SJSA1 (cell line): ENCODE results near the gene AIF1. TPM values are rescaled to one million over a fixed set of nuclear protein-coding genes. Genes with fewer than 3 reads are reported as not detected.
"Not testable (repeated sequence)": the region's sequence is repeated elsewhere in the genome, so short reads cannot be mapped to it uniquely, and the experiment has no call there.

Experiments used
- DNase-seq, 2 experiments: peaks; one replicate each; pipeline ENCODE4 v3.0.0-alpha.2; 2015 to 2020; ENCODE audit warnings: low spot score in 2 of 2, low read depth in 1 of 2
- H3K27ac ChIP-seq: fragments of 250-450 bp; sonication (Bioruptor Pico); 2 replicates; pipeline ENCODE4 v1.5.1; 2020; ENCODE audit warnings: mild to moderate bottlenecking, moderate library complexity
- H3K27me3 ChIP-seq: fragments of 250-450 bp; sonication (Bioruptor Pico); replicated peaks from 2 replicates; pipeline ENCODE4 v1.5.1; 2020; ENCODE audit warnings: mild to moderate bottlenecking, moderate library complexity
- H3K36me3 ChIP-seq: fragments of 250-450 bp; sonication (Bioruptor Pico); 2 replicates; pipeline ENCODE4 v1.5.1; 2020; ENCODE audit warnings: mild to moderate bottlenecking
- H3K4me1 ChIP-seq: fragments of 250-450 bp; sonication (Bioruptor Pico); replicated peaks from 2 replicates; pipeline ENCODE4 v1.6.1; 2021; ENCODE audit warnings: mild to moderate bottlenecking
- H3K4me3 ChIP-seq: fragments of 250-450 bp; sonication (Bioruptor Pico); 2 replicates; pipeline ENCODE4 v1.5.1; 2020; ENCODE audit warnings: mild to moderate bottlenecking
- H3K9me3 ChIP-seq: fragments of 250-450 bp; sonication (Bioruptor Pico); replicated peaks from 2 replicates; pipeline ENCODE4 v1.5.1; 2020; ENCODE audit warnings: mild to moderate bottlenecking
- total RNA-seq: library from RNA; depleted of rRNA; stranded (reverse); fragments of >200 nt; shearing (Covaris generic); gene quantifications from 2 replicates; pipeline ENCODE4 v1.2.3, GENCODE V29; 2014

The AIF1 gene
- total RNA-seq, 1 experiment from 2014 or later = not detected

DNA sequence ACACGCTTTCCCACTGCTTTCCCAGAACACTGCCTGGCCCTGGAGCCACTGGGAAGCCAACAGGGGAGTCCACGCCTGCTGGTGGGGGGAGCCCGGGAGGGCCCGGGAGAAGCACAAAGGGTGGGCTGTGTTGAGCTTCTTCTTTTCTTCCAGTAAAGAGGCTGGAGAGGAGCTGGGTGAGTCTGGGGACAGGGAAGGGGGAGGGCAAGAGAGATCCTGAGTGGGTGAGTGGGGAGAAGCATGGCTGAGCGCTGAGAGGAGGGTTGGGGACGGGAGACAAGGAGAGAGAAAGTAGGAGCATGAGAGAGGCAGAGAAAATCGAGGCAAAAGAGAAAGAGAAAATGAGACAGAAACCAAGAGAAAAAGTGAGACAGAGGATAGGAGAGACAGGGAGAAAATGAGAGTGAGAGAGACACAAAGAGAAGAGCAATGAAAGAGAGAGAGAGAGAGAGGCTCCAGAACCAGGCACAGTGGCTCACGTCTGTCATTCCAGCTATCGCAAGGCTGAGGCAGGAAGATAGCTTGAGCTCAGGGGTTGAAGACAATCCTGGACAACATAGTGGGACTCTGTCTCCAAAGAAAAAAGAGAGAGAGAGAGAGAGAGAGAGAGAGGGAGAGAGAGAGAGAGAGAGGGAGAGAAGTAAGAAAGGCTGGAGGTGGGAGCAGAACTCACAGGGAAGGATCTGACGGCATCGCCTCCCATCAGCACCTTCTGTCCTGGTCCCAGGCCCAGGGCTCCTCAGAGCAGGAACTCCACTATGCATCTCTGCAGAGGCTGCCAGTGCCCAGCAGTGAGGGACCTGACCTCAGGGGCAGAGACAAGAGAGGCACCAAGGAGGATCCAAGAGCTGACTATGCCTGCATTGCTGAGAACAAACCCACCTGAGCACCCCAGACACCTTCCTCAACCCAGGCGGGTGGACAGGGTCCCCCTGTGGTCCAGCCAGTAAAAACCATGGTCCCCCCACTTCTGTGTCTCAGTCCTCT, 26.9 kb upstream of the AIF1 start:
- Histone ChIP-seq H3K27me3 (no peaks in the 10 kb centered on the region), H3K4me3 (no peak overlapping the region), H3K36me3 (no peaks in the 10 kb centered on the region), H3K27ac (no peak overlapping the region), H3K9me3 (no peaks in the 10 kb centered on the region), H3K4me1 (no peaks in the 10 kb centered on the region)
- DNase-seq = no peak

DNA sequence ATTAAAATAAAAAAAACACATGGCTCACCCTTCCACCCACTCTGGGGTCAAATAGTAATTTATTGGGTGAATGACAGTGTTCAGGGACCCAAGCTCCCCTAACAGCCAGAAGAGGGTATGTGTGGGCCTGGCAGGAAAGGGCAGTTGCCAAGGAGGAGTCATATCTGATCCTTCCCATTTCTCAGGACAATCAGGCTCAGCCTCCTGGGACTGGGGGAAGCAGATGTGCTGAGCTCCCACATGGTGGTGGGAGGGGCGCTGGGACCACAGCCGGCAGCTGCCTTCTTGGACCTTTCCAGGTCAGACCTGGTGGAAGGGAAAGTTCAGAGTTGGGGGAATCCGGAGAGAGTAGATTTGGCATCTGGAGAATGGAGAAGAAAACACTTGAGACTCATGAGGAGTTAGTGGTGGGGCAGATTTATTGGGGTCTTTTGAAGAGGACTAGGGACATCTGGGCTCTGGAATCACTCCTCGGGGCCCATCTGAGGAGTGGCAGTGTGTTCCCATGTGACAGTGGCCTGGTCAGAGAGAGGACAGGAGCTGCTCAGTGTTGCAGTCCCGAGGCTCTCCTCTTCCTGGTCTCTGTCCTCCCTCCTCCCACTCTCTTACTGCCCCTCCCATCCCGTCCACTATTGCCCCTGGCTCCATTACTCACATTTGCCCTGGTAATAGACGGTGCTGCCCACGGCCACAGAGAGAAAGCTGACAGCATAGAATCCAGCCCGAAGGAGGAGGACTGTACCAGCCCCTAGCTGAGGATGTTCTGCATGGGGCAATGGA, 26.0 kb upstream of the AIF1 start:
- Histone ChIP-seq H3K4me1 (no peaks in the 10 kb centered on the region), H3K27ac (no peak overlapping the region), H3K9me3 (no peaks in the 10 kb centered on the region), H3K4me3 (no peak overlapping the region), H3K27me3 (no peaks in the 10 kb centered on the region), H3K36me3 (no peaks in the 10 kb centered on the region)
- DNase-seq = no peak

DNA sequence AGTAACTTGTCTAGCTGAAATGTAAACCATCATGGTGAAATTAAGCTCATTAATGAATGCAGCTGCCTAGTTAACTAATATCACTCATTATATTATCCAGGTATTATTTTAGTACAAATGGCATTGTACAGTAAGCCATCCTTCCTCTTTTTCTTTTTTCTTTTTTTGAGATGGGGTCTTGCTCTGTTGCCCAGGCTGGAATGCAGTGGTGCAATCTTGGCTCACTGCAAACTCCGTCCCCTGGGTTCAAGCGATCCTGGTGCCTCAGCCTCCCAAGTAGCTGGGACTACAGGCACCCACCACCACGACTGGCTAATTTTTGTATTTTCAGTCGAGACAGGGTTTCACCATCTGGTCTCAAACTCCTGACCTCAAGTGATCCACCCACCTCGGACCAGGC, 24.3 kb upstream of the AIF1 start:
- DNase-seq, H3K27me3 ChIP-seq, H3K9me3 ChIP-seq, H3K36me3 ChIP-seq, H3K4me3 ChIP-seq, H3K27ac ChIP-seq, H3K4me1 ChIP-seq: not testable (repeated sequence)

DNA sequence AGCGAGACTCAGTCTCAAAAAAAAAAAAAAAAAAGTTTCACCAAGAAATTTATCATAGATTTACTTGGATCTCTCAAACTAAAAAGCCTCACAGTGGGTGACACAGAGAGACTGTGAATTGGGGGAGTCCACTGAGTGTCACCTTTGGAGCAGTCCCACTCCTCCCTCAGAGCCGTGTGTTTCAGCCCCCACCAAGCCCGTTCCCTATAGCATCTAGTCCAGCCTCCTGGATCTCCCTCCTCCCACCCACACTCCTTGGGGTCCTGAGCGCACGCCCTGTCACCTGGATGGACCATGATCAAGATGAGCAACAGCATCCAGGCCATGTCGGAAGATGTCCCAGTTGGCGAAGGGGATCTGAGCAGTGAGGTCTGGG, 22.6 kb upstream of the AIF1 start:
- Histone ChIP-seq H3K4me3 (no peak overlapping the region), H3K27me3 (no peaks in the 10 kb centered on the region), H3K4me1 (no peaks in the 10 kb centered on the region), H3K27ac (no peak overlapping the region), H3K36me3 (no peaks in the 10 kb centered on the region), H3K9me3 (no peaks in the 10 kb centered on the region)
- no peak for DNase-seq

DNA sequence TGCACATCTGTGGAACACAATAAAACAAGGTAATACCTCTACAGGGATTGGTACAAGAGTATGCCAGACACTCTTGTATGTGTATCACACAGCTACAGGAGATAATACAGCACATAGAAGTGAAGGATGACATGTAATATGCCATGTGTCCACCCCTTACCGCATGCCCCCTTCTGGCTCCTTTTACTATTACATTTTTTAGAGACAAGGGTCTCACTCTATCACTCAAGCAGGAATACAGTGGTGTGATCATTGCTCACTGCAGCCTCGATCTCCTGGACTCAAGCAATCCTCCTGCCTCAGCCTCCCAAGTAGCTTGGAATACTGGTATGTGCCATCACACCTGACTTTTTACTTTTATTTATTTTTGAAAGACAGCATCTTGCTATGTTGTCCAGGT, 18.0 kb upstream of the AIF1 start:
- DNase-seq = peak in 1 of 2 experiments; percentile 28
- H3K4me3 ChIP-seq = no peak overlapping the region

DNA sequence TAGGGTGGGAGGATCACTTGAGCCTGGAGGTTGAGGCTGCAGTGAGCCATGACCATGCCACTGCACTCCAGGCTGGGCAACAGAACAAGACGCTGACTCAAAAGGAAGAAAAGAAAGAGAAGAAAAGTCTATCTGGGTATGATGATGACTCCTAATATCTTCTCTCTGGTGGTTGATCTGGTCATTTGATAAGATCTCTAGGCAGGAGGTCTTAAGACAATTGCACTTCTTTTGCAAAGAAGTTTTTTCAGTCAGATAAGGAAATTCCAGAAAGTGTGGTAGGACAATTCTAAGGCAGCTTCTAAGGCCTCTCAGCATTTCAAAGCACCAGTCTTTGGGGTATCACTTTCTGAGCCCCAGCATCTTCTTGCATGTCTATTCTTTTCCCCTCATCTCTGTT, 7.7 kb upstream of the AIF1 start:
- Histone ChIP-seq H3K36me3 (no peaks in the 10 kb centered on the region), H3K27me3 (no peaks in the 10 kb centered on the region), H3K4me1 (no peaks in the 10 kb centered on the region), H3K27ac (no peak overlapping the region), H3K9me3 (no peaks in the 10 kb centered on the region), H3K4me3 (no peak overlapping the region)
- DNase-seq = no peak

More for the DNA sequence above, 18.0 kb upstream of the AIF1 start:
- no peaks in the 10 kb centered on the region for H3K36me3 ChIP-seq
- H3K27ac ChIP-seq = no peak overlapping the region
- no peaks in the 10 kb centered on the region for H3K4me1 ChIP-seq
- no peaks in the 10 kb centered on the region for H3K27me3 ChIP-seq
- H3K9me3 ChIP-seq = no peaks in the 10 kb centered on the region

DNA sequence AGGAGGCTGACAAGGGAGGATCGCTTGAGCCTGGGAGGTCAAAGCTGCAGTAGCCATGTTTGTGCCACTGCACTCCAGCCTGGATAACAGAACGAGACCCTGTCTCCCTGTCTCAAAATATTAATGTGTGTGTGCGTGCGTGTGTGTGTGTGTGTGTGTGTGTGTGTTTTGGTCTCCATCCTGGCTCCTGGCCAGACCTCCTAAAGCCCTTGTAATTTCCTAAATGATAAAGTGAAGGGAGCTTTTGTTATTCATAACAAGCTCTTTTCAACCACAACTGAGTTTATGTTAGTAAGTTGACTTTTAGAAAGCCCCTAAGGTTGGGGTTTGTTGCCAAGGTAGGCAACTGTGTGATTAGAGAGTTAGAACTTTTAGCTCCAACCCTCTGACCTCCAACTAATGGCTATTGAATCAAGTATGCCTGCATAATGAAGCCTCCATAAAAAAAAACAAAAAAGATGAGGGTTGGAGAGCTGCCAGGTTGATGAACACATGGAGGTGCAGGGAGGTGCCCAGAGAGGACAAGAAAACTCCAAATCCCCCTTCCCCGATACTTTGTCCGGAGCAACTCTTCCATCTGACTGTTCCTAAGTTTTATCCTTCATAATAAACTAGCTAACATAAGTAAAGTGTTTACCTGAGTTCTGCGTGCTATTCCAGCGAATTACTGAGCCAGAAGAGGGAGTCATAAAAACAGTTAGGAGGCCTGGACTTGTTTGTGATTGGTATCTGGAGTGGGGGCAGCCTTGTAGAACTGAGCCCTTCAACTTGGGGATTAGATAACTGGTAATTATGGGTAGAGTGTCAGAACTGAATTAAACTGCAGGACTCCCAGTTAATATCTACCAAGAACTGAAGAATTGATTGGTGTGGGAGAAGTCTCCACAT, 5.3 kb upstream of the AIF1 start:
- Histone ChIP-seq H3K9me3 (no peaks in the 10 kb centered on the region), H3K4me1 (no peaks in the 10 kb centered on the region), H3K27ac (no peak overlapping the region), H3K27me3 (no peaks in the 10 kb centered on the region), H3K36me3 (no peaks in the 10 kb centered on the region), H3K4me3 (no peak overlapping the region)
- no peak for DNase-seq

DNA sequence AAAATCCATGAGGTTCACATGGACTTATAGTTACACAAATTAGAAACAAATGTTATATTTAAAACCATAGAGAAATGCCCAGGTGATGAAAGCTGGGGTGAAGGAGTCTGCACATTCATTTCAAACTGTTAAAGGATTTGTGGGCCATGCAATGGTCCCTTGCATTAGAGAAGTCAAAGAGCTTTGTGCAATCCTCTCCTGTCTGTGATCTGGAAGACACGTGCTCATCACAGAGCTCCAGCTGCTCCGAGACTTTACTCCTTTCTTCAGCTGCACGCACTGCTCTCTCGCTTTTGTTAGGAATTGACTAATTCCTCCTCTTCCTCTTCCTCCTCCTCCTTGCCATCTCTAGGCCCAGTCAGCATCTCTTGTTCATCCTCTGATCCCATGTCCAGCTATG, 4.1 kb upstream of the AIF1 start:
- Histone ChIP-seq H3K36me3 (no peaks in the 10 kb centered on the region), H3K4me1 (no peaks in the 10 kb centered on the region), H3K27me3 (no peaks in the 10 kb centered on the region), H3K27ac (no peak overlapping the region), H3K4me3 (no peak overlapping the region), H3K9me3 (no peaks in the 10 kb centered on the region)
- DNase-seq = no peak

DNA sequence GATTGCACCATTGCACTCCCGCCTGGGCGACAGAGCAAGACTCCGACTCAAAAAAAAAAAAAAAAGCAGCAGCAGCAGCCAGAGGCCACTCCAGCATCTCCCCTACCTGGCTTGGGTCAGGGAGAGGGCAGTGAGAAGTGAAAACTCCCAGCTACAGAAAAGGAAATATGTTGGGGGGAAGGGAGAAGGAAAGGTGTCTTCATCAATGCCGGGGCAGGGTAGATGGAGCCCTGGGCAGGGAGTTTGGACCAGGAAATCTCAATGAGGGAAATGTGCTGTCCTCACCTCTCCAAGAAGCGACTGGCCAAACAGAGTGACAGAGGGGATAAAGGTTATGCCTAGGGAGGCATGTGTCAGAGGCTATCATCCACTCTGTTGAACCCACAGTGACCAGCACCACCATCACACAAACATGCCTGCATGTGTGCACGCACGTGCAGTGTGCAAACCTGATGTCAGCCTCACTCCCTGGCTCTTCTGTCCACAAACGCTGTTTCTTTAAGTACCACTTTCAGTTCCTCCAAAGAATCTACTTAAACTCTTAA, 887 bp upstream of the AIF1 start:
- H3K27ac ChIP-seq = no peak overlapping the region
- H3K36me3 ChIP-seq = no peaks in the 10 kb centered on the region
- H3K9me3 ChIP-seq = no peaks in the 10 kb centered on the region
- DNase-seq = no peak
- no peaks in the 10 kb centered on the region for H3K27me3 ChIP-seq
- no peaks in the 10 kb centered on the region for H3K4me1 ChIP-seq
- H3K4me3 ChIP-seq = no peak overlapping the region

DNA sequence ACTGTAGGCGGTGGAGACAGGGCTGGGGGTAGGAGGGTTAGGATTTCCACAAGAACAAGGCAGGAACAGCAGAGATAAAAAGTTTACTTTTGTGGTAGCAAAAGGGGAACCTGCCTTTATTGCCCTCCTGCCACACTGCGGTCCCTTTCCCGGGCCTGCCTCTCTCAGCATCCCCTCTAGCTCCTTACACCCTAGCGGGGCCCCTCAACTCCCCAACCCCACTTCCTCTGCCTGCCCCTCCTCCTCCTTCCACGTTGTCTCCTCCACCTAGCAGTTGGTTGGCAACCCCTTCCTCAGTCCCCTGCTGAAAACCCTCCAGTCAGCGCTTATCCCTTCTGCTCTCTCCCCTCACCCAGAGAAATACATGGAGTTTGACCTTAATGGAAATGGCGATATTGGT, 714 bp downstream of the AIF1 start:
- H3K27ac ChIP-seq = no peak overlapping the region
- no peaks in the 10 kb centered on the region for H3K27me3 ChIP-seq
- H3K36me3 ChIP-seq = peaks cover 1% of the 10 kb centered on the region
- H3K4me3 ChIP-seq = no peak overlapping the region
- no peaks in the 10 kb centered on the region; the same call in 1 of the 2 replicates for H3K4me1 ChIP-seq
- H3K9me3 ChIP-seq = no peaks in the 10 kb centered on the region
- no peak for DNase-seq

DNA sequence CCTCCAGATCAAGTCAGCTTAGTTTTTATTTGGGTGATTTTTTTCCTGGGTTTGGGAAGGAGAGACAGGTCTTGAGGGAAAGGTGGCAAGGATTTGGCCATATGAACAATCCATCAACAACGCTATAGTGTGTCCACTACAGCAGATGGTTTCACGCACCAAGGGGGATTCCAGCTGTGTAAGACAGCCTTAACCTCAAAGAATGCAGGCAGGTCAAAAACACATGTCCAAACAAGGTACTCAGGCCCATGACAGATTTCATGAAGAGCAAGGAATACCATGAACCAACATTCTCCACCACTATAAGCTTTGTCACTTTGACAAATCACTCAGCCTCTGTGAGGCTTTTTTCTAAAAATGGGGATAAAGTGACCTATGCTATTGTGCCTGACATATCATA, 2.0 kb downstream of the AIF1 start:
- H3K36me3 ChIP-seq = peaks cover 14% of the 10 kb centered on the region
- H3K4me1 ChIP-seq = no peaks in the 10 kb centered on the region; the same call in 1 of the 2 replicates
- H3K27ac ChIP-seq = no peak overlapping the region
- no peak overlapping the region for H3K4me3 ChIP-seq
- no peaks in the 10 kb centered on the region for H3K9me3 ChIP-seq
- no peaks in the 10 kb centered on the region for H3K27me3 ChIP-seq
- no peak for DNase-seq

DNA sequence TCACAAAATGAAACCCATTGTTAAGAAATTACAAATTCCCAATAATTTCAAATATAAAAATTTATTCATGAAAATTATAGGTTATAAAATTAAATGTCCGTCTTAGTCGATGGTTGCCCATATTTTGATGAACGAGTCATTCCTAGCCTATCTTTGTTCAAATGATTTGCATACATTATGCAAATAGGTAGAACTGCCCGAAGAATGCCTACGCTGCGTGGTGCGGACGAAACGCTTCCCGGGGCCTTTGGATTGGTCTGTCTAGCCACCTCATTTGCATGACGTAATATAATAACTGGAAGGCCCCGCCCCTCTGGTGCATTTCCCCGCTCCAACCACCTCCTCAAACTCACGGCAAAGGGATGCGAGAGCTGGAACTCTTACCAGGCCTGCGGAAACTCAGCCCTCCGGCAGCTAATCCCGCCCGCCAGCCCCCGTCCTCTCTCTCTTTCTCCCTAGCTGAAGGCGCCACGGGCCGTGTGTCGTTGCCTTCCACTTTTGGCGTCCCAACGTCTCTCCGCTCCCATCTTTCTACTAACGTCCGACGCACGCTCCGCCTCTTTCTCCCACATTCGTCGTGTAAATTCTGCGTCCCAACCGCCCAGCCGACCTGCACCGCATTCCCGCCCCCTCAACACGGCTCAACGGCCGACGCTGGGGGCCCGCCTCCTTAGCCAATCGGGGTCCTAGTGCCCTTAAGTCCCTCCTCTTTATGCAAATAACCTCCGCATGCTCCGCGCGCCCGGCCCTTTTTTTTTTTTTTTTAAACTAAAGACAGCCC, 5.0 kb downstream of the AIF1 start:
- DNase-seq = peak; percentile 99 to 100
- Histone ChIP-seq H3K4me3 (peak overlapping the region; percentile 77), H3K9me3 (no peaks in the 10 kb centered on the region), H3K4me1 (peaks cover 8% of the 10 kb centered on the region), H3K27ac (peak overlapping the region; percentile 98), H3K36me3 (peaks cover 44% of the 10 kb centered on the region), H3K27me3 (no peaks in the 10 kb centered on the region)
